A673 (cell line): ENCODE data around the gene SKI.

ENCODE experiments used
- CTCF ChIP-seq: fragments of 300-800, 200-600 bp; sonication (generic); conservative IDR thresholded peaks from 2 replicates; pipeline ENCODE4 v1.5.1; 2017; ENCODE audit warnings: low read depth, mild to moderate bottlenecking, antibody characterized with exemption, low read length, moderate library complexity, mixed read lengths
- EZH2 ChIP-seq: fragments of 200-600 bp; sonication (generic); IDR thresholded peaks from 2 replicates; pipeline ENCODE4 v1.6.1; 2017; ENCODE audit warnings: borderline replicate concordance, low read depth, mild to moderate bottlenecking, mixed read lengths, antibody characterized with exemption, low read length; ENCODE audit not compliant: poor library complexity, severe bottlenecking

- no peak for TF ChIP-seq CTCF
- TF ChIP-seq EZH2, result no peak
Observed at GRCh38 chr1:2352897-2353550, 124.9 kb downstream of the SKI start.
